ENCODE data around the gene ZMAT5.

ZMAT5 gene

DNA sequence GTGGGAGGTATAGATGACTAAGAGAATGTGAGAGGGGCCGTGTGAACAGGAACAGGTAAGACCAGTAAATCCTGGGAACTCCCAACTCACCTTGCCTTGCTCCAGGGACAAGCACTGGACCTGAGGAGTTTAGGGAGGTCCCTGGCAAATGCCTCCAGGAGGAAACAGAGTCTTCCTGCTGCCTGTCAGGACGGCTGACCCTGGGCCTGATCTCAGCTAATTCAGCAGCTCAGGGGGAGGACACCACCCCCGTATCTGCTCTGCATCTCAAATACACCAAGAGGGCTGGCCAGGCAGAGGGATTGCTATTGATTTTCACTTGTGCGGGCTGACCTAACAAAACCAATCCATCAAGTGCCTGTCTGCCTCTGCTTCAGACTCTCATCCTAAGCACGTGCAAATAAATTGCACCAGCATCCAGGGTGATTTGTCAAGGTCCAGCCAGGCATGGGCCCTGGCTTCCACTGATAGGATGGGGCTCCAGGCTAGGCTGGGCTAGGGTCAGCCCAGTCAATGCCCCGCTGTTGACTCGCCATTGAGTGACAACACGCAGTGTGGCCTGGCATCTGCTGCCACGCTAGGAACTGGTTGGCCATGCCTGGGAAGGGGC is 20.7 kb upstream of the ZMAT5 start:
- Histone ChIP-seq H3K9me3 (ENCODE audit: control insufficient read depth, insufficient read depth, low read length) (no peaks in the 10 kb centered on the region), H3K4me1 (ENCODE audit: control insufficient read depth, insufficient read depth, low read length) (0 out of 2 replicates have a peak, but pooled peaks cover 3% of the 10 kb centered on the region), H3K27ac (ENCODE audit: low read depth, low read length) (no peak overlapping the region), H3K4me3 (ENCODE audit: low read depth, low read length) (no peak overlapping the region), H3K27me3 (ENCODE audit: control insufficient read depth, insufficient read depth, low read length) (no peaks in the 10 kb centered on the region), H3K36me3 (ENCODE audit: control insufficient read depth, insufficient read depth, low read length) (peaks cover 42% of the 10 kb centered on the region), H3K9ac (ENCODE audit: low read depth, low read length) (no peak overlapping the region)

DNA sequence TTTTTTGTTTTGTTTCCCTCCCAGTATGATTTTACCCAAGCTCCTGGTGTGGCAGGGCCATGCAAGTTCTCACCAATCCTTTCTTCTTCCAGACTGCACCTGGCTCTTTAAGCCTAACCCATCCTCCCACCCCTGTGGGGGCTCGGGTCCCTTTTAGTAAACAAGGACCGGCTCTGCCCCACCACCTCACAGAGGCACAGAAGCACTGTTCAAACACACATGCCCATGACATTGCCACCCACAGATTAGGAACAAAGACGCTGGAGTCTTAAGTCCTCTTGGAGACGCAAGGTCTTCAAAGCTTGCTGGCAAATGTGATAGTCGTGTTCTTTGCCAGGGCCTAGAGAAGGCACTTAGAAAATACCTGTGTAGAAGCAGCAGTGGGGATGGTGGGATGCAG is 19.2 kb upstream of the ZMAT5 start:
- Histone ChIP-seq H3K36me3 (ENCODE audit: control insufficient read depth, insufficient read depth, low read length) (peaks cover 30% of the 10 kb centered on the region), H3K9ac (ENCODE audit: low read depth, low read length) (no peak overlapping the region), H3K4me1 (ENCODE audit: control insufficient read depth, insufficient read depth, low read length) (peaks cover 5% of the 10 kb centered on the region; the same call in 1 of the 2 replicates), H3K9me3 (ENCODE audit: control insufficient read depth, insufficient read depth, low read length) (no peaks in the 10 kb centered on the region), H3K27ac (ENCODE audit: low read depth, low read length) (peak overlapping the region; percentile 45), H3K27me3 (ENCODE audit: control insufficient read depth, insufficient read depth, low read length) (no peaks in the 10 kb centered on the region), H3K4me3 (ENCODE audit: low read depth, low read length) (no peak overlapping the region)

DNA sequence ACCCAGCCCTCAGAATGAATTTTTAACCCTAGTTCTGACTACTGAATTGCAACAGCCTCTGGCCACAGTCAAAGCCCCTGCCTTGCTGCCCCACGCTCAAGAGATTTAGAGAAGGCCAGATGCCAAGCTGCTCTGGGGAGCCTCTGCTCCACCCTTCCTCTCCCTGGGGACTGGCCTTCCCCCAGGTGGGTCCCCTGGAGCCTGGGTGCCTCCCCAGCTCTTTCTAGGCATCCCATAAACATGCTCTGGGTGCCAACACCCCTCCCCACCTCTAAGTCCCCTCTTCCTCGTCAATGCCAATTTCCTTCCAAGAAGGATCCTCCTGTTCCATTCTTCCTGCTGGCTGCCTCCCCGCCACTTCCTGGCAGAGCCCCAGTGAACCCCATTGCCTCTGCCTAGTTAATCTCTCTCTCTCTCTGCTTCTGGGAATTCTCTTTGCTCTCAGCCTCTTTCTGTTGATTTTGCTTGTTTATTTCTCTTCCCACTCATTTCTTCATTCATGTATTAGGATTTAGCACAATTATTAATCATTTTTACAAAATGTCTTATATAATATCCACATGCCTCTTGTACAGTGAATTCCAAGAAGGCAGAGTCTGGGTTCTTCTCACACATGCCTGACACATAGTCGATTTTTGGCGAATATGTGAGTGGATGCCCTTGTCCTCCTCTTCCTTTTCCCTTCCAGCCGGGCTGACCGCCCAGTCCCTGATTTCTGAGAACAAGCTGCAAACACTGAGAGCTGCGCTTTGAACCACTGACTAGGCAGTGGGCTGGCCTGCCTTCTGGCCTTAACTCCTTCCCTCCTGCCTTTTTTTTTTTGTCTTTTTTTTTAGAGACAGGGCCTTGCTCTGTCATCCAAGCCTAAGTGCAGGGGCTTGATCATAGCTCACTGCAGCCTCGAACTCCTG is 17.9 kb upstream of the ZMAT5 start:
- no peaks in the 10 kb centered on the region for H3K9me3 ChIP-seq (ENCODE audit: control insufficient read depth, insufficient read depth, low read length)
- peaks cover 11% of the 10 kb centered on the region; the same call in 1 of the 2 replicates for H3K4me1 ChIP-seq (ENCODE audit: control insufficient read depth, insufficient read depth, low read length)
- H3K9ac ChIP-seq (ENCODE audit: low read depth, low read length) = no peak overlapping the region

DNA sequence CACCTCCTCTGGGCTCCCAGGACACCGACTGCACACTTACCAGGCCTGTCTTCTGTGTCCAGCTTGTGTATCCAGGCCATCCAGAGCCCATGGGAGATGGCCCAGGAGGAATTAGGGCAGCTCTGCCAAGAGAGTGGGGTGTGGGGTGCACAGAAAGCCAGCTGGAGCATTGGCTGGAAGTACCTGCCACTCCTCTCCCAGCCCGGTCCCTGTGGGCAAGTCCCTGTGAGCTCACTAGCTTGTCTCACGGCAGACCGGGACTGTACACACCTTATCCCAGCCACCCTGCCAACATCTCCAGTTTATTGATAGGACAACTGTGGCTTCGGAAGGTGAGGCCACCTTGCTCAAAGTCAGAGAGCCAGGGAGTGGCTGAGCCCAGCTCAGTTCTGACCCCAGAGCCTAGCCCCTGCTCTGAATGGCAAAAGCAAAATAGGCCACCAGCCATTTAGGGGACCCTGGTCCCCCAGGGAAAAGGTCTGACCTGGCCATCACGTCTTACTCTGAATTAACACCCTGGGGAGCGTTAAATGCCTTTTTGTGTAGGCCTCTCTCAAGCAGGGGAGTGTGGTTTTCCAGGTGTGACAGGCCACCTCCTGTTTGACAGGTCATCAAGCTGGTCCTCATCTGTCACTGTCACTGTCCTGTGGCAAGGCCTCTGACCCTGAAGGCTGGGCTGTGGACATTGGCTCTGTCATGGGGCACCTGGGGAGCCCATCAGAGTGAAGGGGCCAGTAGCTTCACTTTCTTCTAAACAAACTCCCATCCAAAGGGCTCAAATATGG is 15.4 kb upstream of the ZMAT5 start:
- Histone ChIP-seq H3K9ac (ENCODE audit: low read depth, low read length) (no peak overlapping the region), H3K36me3 (ENCODE audit: control insufficient read depth, insufficient read depth, low read length) (no peaks in the 10 kb centered on the region), H3K27ac (ENCODE audit: low read depth, low read length) (no peak overlapping the region), H3K4me3 (ENCODE audit: low read depth, low read length) (no peak overlapping the region), H3K27me3 (ENCODE audit: control insufficient read depth, insufficient read depth, low read length) (no peaks in the 10 kb centered on the region), H3K4me1 (ENCODE audit: control insufficient read depth, insufficient read depth, low read length) (peaks cover 11% of the 10 kb centered on the region; the same call in 1 of the 2 replicates), H3K9me3 (ENCODE audit: control insufficient read depth, insufficient read depth, low read length) (no peaks in the 10 kb centered on the region)

More for the DNA sequence above, 17.9 kb upstream of the ZMAT5 start:
- Histone ChIP-seq H3K27me3 (ENCODE audit: control insufficient read depth, insufficient read depth, low read length) (no peaks in the 10 kb centered on the region), H3K4me3 (ENCODE audit: low read depth, low read length) (no peak overlapping the region), H3K36me3 (ENCODE audit: control insufficient read depth, insufficient read depth, low read length) (peaks cover 19% of the 10 kb centered on the region), H3K27ac (ENCODE audit: low read depth, low read length) (no peak overlapping the region)

DNA sequence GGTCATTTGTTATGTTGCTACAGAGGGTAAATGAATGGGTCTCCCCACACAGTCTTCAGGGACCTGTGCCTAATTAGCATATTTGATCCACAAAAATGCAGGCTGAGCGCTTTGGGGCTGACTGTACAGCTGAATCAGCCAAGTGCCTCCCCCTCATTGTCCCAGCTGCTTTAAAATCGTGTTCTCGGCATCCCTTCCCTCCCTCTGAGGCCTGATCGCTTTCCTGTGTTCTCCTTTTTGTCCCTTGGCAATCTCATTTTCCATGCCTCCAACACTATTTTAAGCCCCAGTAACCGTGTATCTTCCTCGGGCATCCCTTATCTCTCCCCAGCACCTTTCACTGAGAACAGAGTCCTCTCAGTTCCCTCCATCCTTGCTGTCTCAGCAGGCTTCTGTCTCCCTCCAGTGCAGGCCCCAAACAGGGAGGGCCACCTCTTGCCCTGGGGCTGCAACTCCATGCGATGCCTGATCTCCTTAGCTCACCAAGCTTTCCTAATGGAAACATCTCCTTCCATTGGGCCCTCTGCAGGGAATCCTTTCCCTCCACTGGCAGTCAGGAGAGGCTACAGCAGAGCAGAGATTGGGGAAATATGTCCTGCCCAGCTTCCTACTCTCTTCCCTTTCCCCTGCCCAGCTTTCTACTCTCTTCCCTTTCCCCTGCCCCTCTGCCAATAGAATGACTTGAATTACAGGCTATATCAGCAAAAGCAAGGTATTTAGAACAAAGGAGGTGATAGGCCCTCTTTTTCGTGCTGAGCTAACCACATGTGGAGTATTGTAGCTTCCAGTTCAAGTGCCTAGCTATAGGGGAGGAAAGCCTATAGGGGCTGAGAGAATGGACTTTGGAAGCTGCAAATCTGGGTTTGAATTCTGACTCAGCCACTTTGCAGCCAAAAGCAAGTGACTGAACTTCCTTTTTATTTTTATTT is 14.2 kb upstream of the ZMAT5 start:
- Histone ChIP-seq H3K9ac (ENCODE audit: low read depth, low read length) (peak overlapping the region; percentile 33; the same call in 1 of the 2 replicates), H3K27me3 (ENCODE audit: control insufficient read depth, insufficient read depth, low read length) (no peaks in the 10 kb centered on the region), H3K36me3 (ENCODE audit: control insufficient read depth, insufficient read depth, low read length) (no peaks in the 10 kb centered on the region), H3K9me3 (ENCODE audit: control insufficient read depth, insufficient read depth, low read length) (no peaks in the 10 kb centered on the region), H3K4me1 (ENCODE audit: control insufficient read depth, insufficient read depth, low read length) (peaks cover 11% of the 10 kb centered on the region; the same call in 1 of the 2 replicates), H3K27ac (ENCODE audit: low read depth, low read length) (no peak overlapping the region), H3K4me3 (ENCODE audit: low read depth, low read length) (no peak overlapping the region)

DNA sequence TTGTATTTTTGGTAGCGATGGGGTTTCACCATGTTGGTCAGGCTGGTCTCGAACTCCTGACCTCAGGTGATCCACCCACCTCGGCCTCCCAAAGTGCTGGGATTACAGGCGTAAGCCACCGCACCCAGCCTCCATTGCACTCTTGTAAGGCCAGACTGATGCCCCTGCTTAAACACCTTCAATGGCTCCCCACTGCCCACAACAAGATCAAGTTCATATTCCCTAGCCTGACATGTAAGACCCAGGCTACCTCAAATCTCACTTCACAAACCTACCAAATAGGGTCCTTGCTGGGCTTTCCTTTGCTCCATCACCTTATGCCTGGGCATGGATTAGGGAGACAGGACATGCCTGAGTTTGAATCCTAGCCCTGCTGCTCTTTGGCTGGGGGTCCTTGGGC is 13.4 kb upstream of the ZMAT5 start:
- Histone ChIP-seq H3K27ac (ENCODE audit: low read depth, low read length) (no peak overlapping the region), H3K9me3 (ENCODE audit: control insufficient read depth, insufficient read depth, low read length) (no peaks in the 10 kb centered on the region), H3K27me3 (ENCODE audit: control insufficient read depth, insufficient read depth, low read length) (no peaks in the 10 kb centered on the region)

DNA sequence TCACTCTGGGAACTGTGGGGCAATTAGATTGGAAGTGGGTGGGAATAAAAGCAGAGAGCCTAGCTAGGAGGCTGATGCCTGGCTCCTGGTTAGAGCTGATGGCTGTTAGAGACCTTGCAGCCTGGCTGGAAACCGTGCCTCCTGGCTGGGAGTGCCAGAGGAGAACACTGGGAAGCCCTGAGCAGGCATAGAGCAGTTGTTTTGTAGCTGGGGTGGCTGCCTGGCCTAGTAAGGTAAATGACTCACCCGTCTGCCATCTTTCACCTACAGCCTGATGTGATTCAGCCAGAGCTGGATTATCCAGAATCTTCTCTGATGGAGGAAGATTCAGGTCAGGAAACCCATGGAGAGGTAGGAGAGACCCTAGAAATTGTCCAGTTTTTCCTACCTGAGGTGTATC is 6.4 kb upstream of the ZMAT5 start:
- no peak overlapping the region for H3K27ac ChIP-seq (ENCODE audit: low read depth, low read length)
- peaks cover 20% of the 10 kb centered on the region for H3K36me3 ChIP-seq (ENCODE audit: control insufficient read depth, insufficient read depth, low read length)
- no peak overlapping the region for H3K4me3 ChIP-seq (ENCODE audit: low read depth, low read length)
- H3K9ac ChIP-seq (ENCODE audit: low read depth, low read length) = no peak overlapping the region
- H3K4me1 ChIP-seq (ENCODE audit: control insufficient read depth, insufficient read depth, low read length) = peaks cover 2% of the 10 kb centered on the region
- H3K9me3 ChIP-seq (ENCODE audit: control insufficient read depth, insufficient read depth, low read length) = no peaks in the 10 kb centered on the region
- no peaks in the 10 kb centered on the region for H3K27me3 ChIP-seq (ENCODE audit: control insufficient read depth, insufficient read depth, low read length)

More for the DNA sequence above, 13.4 kb upstream of the ZMAT5 start:
- Histone ChIP-seq H3K36me3 (ENCODE audit: control insufficient read depth, insufficient read depth, low read length) (no peaks in the 10 kb centered on the region), H3K4me3 (ENCODE audit: low read depth, low read length) (no peak overlapping the region), H3K9ac (ENCODE audit: low read depth, low read length) (no peak overlapping the region), H3K4me1 (ENCODE audit: control insufficient read depth, insufficient read depth, low read length) (peaks cover 11% of the 10 kb centered on the region; the same call in 1 of the 2 replicates)

DNA sequence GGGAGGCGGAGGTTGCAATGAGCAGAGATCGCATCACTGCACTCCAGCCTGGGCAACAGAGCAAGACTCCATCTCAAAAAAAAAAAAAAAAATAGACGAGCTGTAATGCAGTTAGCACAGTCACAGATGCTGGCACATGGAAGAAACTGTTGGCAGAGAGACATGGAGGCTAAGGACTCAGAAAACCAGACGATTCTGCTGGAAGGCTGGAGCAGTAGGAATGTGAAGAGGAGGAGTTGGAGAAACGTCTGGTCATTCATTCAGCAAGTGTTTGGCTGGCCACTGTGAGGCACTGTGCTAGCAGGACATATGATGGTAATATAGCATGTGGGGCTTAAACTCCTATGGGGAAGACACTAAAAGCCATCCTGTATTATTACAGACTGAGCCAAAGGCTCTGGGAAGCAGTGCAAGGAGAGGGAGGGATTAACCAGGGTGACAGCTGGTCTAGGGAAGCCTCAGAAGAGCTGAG is 5.4 kb upstream of the ZMAT5 start:
- Histone ChIP-seq H3K27ac (ENCODE audit: low read depth, low read length) (no peak overlapping the region), H3K36me3 (ENCODE audit: control insufficient read depth, insufficient read depth, low read length) (peaks cover 20% of the 10 kb centered on the region), H3K9ac (ENCODE audit: low read depth, low read length) (no peak overlapping the region), H3K4me3 (ENCODE audit: low read depth, low read length) (no peak overlapping the region), H3K4me1 (ENCODE audit: control insufficient read depth, insufficient read depth, low read length) (peaks cover 4% of the 10 kb centered on the region), H3K9me3 (ENCODE audit: control insufficient read depth, insufficient read depth, low read length) (no peaks in the 10 kb centered on the region), H3K27me3 (ENCODE audit: control insufficient read depth, insufficient read depth, low read length) (no peaks in the 10 kb centered on the region)

DNA sequence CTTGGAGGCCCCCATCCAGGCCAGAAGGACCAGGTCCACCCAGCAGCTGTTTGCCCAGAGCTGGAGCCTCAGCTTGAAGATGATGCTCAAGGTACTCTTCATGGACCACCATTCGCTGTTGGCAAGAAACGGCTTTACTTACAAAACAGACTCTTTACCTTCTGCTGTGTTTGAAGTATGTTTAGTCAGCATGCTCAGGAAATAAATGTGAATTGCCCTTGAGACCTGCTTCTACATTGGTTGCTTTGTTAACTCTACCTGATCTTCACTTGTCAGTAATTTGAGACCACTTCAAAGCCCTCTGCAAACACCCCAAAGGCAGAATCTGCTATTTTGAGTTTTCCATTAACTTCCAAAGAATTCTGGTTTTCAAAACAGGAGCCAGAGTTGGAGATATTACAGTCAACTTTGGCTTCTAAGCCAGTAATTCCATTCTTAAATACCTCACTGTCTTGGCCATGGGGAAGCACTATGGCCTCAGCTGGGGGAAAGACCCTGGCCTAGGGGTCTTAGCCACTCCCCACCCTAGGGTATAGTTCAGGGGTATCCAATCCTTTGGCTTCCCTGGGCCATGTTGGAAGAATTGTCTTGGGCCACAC is 3.0 kb upstream of the ZMAT5 start:
- Histone ChIP-seq H3K36me3 (ENCODE audit: control insufficient read depth, insufficient read depth, low read length) (peaks cover 20% of the 10 kb centered on the region), H3K4me3 (ENCODE audit: low read depth, low read length) (no peak overlapping the region), H3K27me3 (ENCODE audit: control insufficient read depth, insufficient read depth, low read length) (no peaks in the 10 kb centered on the region), H3K9ac (ENCODE audit: low read depth, low read length) (no peak overlapping the region), H3K27ac (ENCODE audit: low read depth, low read length) (no peak overlapping the region), H3K4me1 (ENCODE audit: control insufficient read depth, insufficient read depth, low read length) (peaks cover 10% of the 10 kb centered on the region), H3K9me3 (ENCODE audit: control insufficient read depth, insufficient read depth, low read length) (no peaks in the 10 kb centered on the region)

All from HUES48 (cell line).